BJ (cell line): ENCODE results near the gene ANP32E. TPM values are rescaled to one million over a fixed set of nuclear protein-coding genes. Genes with fewer than 3 reads are reported as not detected.

ENCODE experiments used
- CTCF ChIA-PET: fragments of 350-600 bp; formaldehyde crosslinking; extraction: SDS; loops from one replicate; lab custom pipeline; 2021; ENCODE audit warnings: antibody characterized with exemption, inconsistent platforms; lab: Yijun Ruan, JAX
- POLR2A ChIA-PET: fragments of 300-600 bp; sonication (Branson Sonifier 250); formaldehyde crosslinking; extraction: SDS; loops from one replicate; lab custom pipeline; 2021; ENCODE audit warnings: antibody characterized with exemption; lab: Charles Lee
- DNase-seq: peaks from one replicate; pipeline ENCODE4 v3.0.0-alpha.2; 2011; ENCODE audit warnings: low read depth
- H3K27me3 ChIP-seq: 2 replicates; pipeline ENCODE4 v1.6.0; 2011; ENCODE audit warnings: low read length; ENCODE audit not compliant: control insufficient read depth, insufficient read depth
- H3K36me3 ChIP-seq: 2 replicates; pipeline ENCODE4 v1.5.1; 2011; ENCODE audit warnings: low read length; ENCODE audit not compliant: control insufficient read depth, insufficient read depth
- H3K4me3 ChIP-seq: 2 replicates; pipeline ENCODE4 v1.5.1; 2011; ENCODE audit warnings: low read depth, mild to moderate bottlenecking, control low read depth, low read length
- CTCF ChIP-seq: IDR thresholded peaks from 2 replicates; pipeline ENCODE4 v1.5.1; 2011; ENCODE audit warnings: low read depth, mild to moderate bottlenecking, control low read depth, inconsistent platforms, low read length, moderate library complexity; ENCODE audit not compliant: insufficient read depth
- polyA plus RNA-seq: library from polyadenylated mRNA; depleted of rRNA; stranded (reverse); fragments of >200 nt; gene quantifications from 2 replicates; pipeline ENCODE4 v1.2.3, GENCODE V29; 2011

Gene ANP32E
- polyA plus RNA-seq, 1 experiment = 6.1 TPM

DNA sequence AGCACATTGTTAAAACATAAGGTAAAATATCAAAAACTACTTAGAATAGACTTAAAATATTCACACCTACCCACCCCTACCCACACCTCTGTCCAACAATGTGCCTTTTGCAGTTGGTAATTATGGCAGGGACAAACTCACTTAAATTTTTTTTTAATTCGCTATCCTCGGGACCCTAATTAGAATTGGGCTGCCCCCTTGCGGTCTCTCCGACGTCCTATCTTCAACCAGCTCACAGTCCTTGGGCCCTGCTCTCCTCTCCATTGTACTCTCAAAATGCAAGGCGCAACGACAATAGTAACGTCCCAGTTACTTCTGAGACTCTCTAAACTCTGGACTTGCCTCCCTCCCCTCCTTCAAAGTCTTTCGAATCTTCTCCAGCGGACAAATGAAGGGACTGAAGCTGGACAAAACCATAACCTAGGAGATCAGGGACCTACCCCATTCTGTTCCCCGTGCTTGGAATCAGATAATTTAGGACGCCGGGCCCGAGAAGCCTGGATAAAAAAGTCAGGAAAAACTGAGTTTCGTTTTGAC is 45.4 kb upstream of the ANP32E start:
- Histone ChIP-seq H3K36me3 (no peaks in the 10 kb centered on the region; the same call in 1 of the 2 replicates), H3K4me3 (peak overlapping the region; percentile 67), H3K27me3 (no peaks in the 10 kb centered on the region)
- POLR2A ChIA-PET = interaction anchor here (0.9 kb wide), 1 partner anchor 8 kb away, joined by 3 read pairs; no protein-coding TSS in a partner anchor
- no peak for DNase-seq
- CTCF ChIA-PET = interaction anchor here (0.7 to 12.3 kb wide), 7 partner anchors 9 to 41 kb away, joined by 3 to 208 read pairs (median 5); partner anchors contain the start of genes APH1A, C1orf54 and CA14
- peak; percentile 79 for TF ChIP-seq CTCF

DNA sequence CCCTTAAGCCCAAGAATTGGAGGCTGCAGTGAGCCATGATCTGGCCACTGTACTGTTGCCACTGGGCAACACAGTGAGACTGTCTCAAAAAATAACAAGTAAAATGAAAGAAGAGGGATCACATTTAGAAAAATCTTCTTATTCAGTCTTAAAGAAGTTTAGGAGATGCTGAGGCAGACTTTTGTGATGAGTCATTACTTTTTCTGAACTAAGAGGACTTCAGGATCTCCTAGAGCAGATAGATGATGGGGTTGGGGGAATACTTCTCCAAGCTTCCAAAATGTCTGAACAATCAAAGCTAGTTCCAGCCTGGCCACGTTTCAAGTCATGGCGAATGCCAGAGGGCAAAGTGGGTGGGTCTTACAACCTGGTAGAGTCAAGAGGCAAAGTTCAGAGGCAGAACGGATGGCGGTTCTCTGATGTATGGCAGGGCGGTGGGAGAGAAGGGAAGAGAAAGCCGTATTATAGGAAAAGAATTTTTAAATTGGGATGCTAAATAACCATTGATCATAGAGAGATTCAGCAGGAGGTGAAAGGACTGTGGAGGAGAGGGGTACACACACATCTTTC is 44.3 kb upstream of the ANP32E start:
- DNase-seq = no peak
- no peak for TF ChIP-seq CTCF
- CTCF ChIA-PET = interaction anchor here (0.7 to 12.3 kb wide), 4 partner anchors 8 to 533 kb away, joined by 3 to 208 read pairs (median 15); partner anchors contain the start of genes C1orf54 and CA14
- POLR2A ChIA-PET = no interaction called here
- Histone ChIP-seq H3K4me3 (no peak overlapping the region), H3K36me3 (no peaks in the 10 kb centered on the region), H3K27me3 (no peaks in the 10 kb centered on the region)

DNA sequence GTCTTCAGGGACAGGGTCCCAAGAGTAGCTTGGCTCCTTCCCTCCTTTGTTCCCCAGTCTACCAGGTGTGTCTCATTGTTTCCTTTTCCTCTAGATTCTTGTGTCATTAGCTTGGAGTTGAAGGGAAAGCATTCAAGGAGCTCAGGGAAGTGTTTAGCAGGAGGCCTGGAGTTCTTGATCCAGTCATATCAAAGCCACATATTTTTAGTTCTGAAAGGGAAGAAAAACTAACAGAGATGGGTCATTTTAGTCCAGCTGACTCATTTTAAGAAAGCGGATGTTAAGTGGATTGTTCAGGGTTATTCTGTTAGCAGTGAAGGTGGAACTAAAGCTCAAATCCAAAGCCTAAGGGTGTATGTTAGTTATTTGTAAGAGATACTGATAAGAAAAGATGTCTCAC is 37.4 kb upstream of the ANP32E start:
- TF ChIP-seq CTCF = no peak
- DNase-seq = no peak
- H3K27me3 ChIP-seq = no peaks in the 10 kb centered on the region
- POLR2A ChIA-PET = interaction anchor here (0.7 kb wide), 1 partner anchor 8 kb away, joined by 3 read pairs; no protein-coding TSS in a partner anchor
- H3K4me3 ChIP-seq = no peak overlapping the region
- CTCF ChIA-PET = interaction anchor here (0.7 to 8.9 kb wide), 11 partner anchors 8 to 110 kb away, joined by 3 to 85 read pairs (median 4); partner anchors contain the start of gene CA14
- H3K36me3 ChIP-seq = no peaks in the 10 kb centered on the region

DNA sequence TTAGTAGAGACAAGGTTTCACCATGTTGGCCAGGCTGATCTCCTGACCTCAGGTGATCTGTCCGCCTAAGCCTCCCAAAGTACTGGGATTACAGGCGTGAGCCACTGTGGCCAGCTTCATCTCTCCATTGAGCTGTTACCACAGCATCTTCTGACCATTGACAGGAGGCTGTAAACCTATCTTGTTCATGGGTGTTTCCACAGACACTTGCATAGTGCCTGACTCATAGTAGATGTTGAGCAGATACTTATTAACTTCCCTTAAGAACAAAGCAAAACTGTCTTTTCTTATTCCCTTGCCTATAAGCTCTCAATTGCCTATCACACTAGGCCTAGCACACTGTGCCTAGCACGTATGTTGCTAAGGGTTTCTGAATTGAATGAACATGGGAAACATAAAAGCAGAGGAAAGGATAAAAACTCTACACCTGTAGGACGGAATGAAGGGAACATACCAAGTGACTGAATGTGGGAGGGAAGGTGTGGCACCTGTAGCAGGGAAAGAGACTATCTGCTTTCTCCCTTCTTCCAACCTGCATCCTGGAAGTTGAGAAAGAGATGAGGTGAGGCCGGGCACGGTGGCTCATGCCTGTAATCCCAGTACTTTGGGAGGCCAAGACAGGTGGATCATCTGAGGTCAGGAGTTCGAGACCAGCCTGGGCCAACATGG is 35.5 kb upstream of the ANP32E start:
- ChIA-PET CTCF (interaction anchor here (1.1 to 8.9 kb wide), 5 partner anchors 9 to 24 kb away, joined by 3 to 85 read pairs (median 3); partner anchors contain the start of gene CA14), POLR2A (no interaction called here)
- DNase-seq = no peak
- Histone ChIP-seq H3K27me3 (no peaks in the 10 kb centered on the region), H3K4me3 (no peak overlapping the region), H3K36me3 (no peaks in the 10 kb centered on the region; the same call in 1 of the 2 replicates)
- TF ChIP-seq CTCF = no peak

GRCh38 chr1:150269451-150269850 is 33.5 kb upstream of the ANP32E start:
- Histone ChIP-seq H3K27me3 (no peaks in the 10 kb centered on the region), H3K36me3 (peaks cover 11% of the 10 kb centered on the region), H3K4me3 (peak overlapping the region; percentile 94)
- no peak for DNase-seq
- TF ChIP-seq CTCF = no peak
- CTCF ChIA-PET = interaction anchor here (0.8 to 8.9 kb wide), 3 partner anchors 10 to 13 kb away, joined by 3 to 85 read pairs (median 9); partner anchors contain the start of gene CA14
- POLR2A ChIA-PET = interaction anchor here (1.0 kb wide), 1 partner anchor 10 kb away, joined by 5 read pairs; no protein-coding TSS in a partner anchor
